K562 (cell line): ENCODE measurements around the gene SLC28A1. TPM values are rescaled to one million over a fixed set of nuclear protein-coding genes. Genes with fewer than 3 reads are reported as not detected.

Experiments used
- ATAC-seq: fragments of 200-7000 bp; cut with Tn5 transposase; 3 replicates; pipeline ENCODE4 v1.9.1; 2020; ENCODE audit warnings: moderate library complexity
- BruUV-seq: library from RNA; stranded (reverse); fragments of 400-500 nt; replicated peaks from 2 replicates; lab custom pipeline; 2021; lab: Mats Ljungman, UMichigan
- CTCF ChIA-PET: fragments of 300-600 bp; formaldehyde crosslinking; extraction: SDS; loops from one replicate; lab custom pipeline; 2021; ENCODE audit warnings: low intra/inter-chr PET ratio; lab: Yijun Ruan, JAX
- POLR2A ChIA-PET: fragments of 300-600, 350-650 bp; sonication (Branson Sonifier 250); formaldehyde crosslinking; extraction: SDS; loops from one replicate; lab custom pipeline; 2021; ENCODE audit warnings: antibody characterized with exemption, inconsistent platforms; lab: Yijun Ruan, JAX
- DNase-seq, 4 experiments: peaks; one replicate each; pipeline versions ENCODE4 v3.0.0 to v3.0.0-alpha.2; 2011 to 2018; ENCODE audit warnings: low spot score in 3 of 4, mixed read lengths in 3 of 4; ENCODE audit errors: extremely low read depth in 1 of 4
- FAIRE-seq: peaks from 2 replicates; lab custom pipeline; 2011; peaks lifted over from hg19 to GRCh38; lab: Jason Lieb, UNC
- H2AFZ ChIP-seq: 2 replicates; pipeline ENCODE4 v1.6.0; 2011; ENCODE audit warnings: low read depth, low read length, control low read depth, inconsistent platforms
- H3K27ac ChIP-seq: fragments of 200-600 bp; 3 replicates; pipeline ENCODE4 v1.8.0; 2011; ENCODE audit warnings: low read depth, mild to moderate bottlenecking, control low read depth, inconsistent platforms, low read length, moderate library complexity, mixed read lengths; ENCODE audit errors: extremely low read depth
- H3K27me3 ChIP-seq, 2 experiments: fragments of 300-600 bp in 1 of 2; 2 replicates in 1 of 2; 3 replicates in 1 of 2; pipeline versions ENCODE4 v1.6.0 to v1.8.0; 2011; ENCODE audit warnings: inconsistent platforms in 2 of 2, low read length in 2 of 2, mild to moderate bottlenecking in 1 of 2, mixed read lengths in 1 of 2, moderate library complexity in 1 of 2; ENCODE audit not compliant: control insufficient read depth in 2 of 2, insufficient read depth in 2 of 2
- H3K36me3 ChIP-seq: fragments of 300-600 bp; 3 replicates; pipeline ENCODE4 v1.8.0; 2011; ENCODE audit warnings: mild to moderate bottlenecking, low read length, inconsistent platforms; ENCODE audit not compliant: control insufficient read depth, insufficient read depth
- H3K4me1 ChIP-seq, 2 experiments: fragments of 200-600 bp in 1 of 2; replicated peaks in 1 of 2; 2 replicates in 1 of 2; 3 replicates in 1 of 2; pipeline versions ENCODE4 v1.5.1 to v1.8.0; 2011; ENCODE audit warnings: inconsistent platforms in 2 of 2, low read length in 2 of 2, mild to moderate bottlenecking in 1 of 2, mixed read lengths in 1 of 2, moderate library complexity in 1 of 2; ENCODE audit not compliant: control insufficient read depth in 2 of 2, insufficient read depth in 2 of 2
- H3K4me2 ChIP-seq: 2 replicates; pipeline ENCODE4 v1.6.1; 2011; ENCODE audit warnings: low read length, control low read depth, inconsistent platforms, mixed read lengths; ENCODE audit not compliant: insufficient read depth
- H3K4me3 ChIP-seq: fragments of 200-600 bp; sonication (generic), shearing (Covaris generic); 2 replicates; pipeline ENCODE4 v1.5.1; 2016; ENCODE audit warnings: control low read depth, inconsistent platforms
- H3K79me2 ChIP-seq: fragments of 200-600 bp; 3 replicates; pipeline ENCODE4 v1.8.0; 2011; ENCODE audit warnings: low read length, inconsistent platforms; ENCODE audit not compliant: control insufficient read depth, insufficient read depth
- H3K9ac ChIP-seq, 2 experiments: 2 replicates each; pipeline versions ENCODE4 v1.6.0 to v1.6.1; 2011; ENCODE audit warnings: low read depth in 2 of 2, low read length in 2 of 2, control low read depth in 1 of 2, inconsistent platforms in 1 of 2, mild to moderate bottlenecking in 1 of 2, mixed read lengths in 1 of 2; ENCODE audit not compliant: insufficient read depth in 1 of 2
- H3K9me1 ChIP-seq: one replicate; pipeline ENCODE4 v1.6.0; 2011; ENCODE audit warnings: inconsistent platforms, mild to moderate bottlenecking, low read length, moderate library complexity; ENCODE audit not compliant: control insufficient read depth, insufficient read depth
- H3K9me3 ChIP-seq: replicated peaks from 2 replicates; pipeline ENCODE4 v1.5.1; 2011; ENCODE audit warnings: low read depth, low read length, inconsistent platforms; ENCODE audit not compliant: control insufficient read depth, insufficient read depth
- H4K20me1 ChIP-seq: replicated peaks from 2 replicates; pipeline ENCODE4 v1.6.1; 2011; ENCODE audit warnings: low read length, inconsistent platforms, mixed read lengths; ENCODE audit not compliant: control insufficient read depth, insufficient read depth
- CEBPG ChIP-seq, 3 experiments: fragments of 200-800 bp in 1 of 3; sonication (Bioruptor generic) in 1 of 3; sonication (generic) in 1 of 3; formaldehyde crosslinking in 1 of 3; IDR thresholded peaks in 2 of 3; conservative IDR thresholded peaks in 1 of 3; 2 replicates each; pipeline versions ENCODE4 v1.6.1 to v1.8.0; 2016 to 2022; ENCODE audit warnings: missing compliant biosample characterization in 2 of 3, missing genetic modification characterization in 2 of 3, mild to moderate bottlenecking in 1 of 3, missing genetic modification reagents in 1 of 3
- NBN ChIP-seq: fragments of 450-650 bp; IDR thresholded peaks from 2 replicates; pipeline ENCODE4 v1.6.1; 2016; ENCODE audit warnings: low read depth, mild to moderate bottlenecking
- SLC30A9 ChIP-seq: fragments of 250-450 bp; sonication (Bioruptor Pico); IDR thresholded peaks from 2 replicates; pipeline ENCODE4 v1.8.0; 2022; ENCODE audit warnings: mild to moderate bottlenecking, moderate library complexity
- STAG1 ChIP-seq: sonication (generic); formaldehyde crosslinking; IDR thresholded peaks from 2 replicates; pipeline ENCODE4 v1.5.0; 2020; ENCODE audit warnings: missing genetic modification reagents, borderline replicate concordance
- TEAD2 ChIP-seq: fragments of 450-650 bp; IDR thresholded peaks from 2 replicates; pipeline ENCODE4 v1.6.1; 2016; ENCODE audit warnings: missing genetic modification characterization, control low read depth, missing compliant biosample characterization
- ZFP36 ChIP-seq: fragments of 150-350 bp; IDR thresholded peaks from 2 replicates; pipeline ENCODE4 v1.6.1; 2018; ENCODE audit warnings: low read length, low read depth; ENCODE audit not compliant: partially characterized antibody
- ZNF445 ChIP-seq: fragments of 250-450 bp; sonication (Bioruptor Pico); IDR thresholded peaks from 2 replicates; pipeline ENCODE4 v1.4.0; 2020; ENCODE audit warnings: low read depth, mild to moderate bottlenecking, moderate library complexity
- WGBS: fragments of 100-300 bp; shearing (Covaris generic); methylation state at CpG from one replicate; pipeline ENCODE4 v1.1.6; 2016; ENCODE audit warnings: low coverage, mixed read lengths; ENCODE audit not compliant: insufficient coverage; ENCODE audit errors: missing lambda C conversion rate; 5-methylcytosine and 5-hydroxymethylcytosine counted together
- in situ Hi-C: fragments of 300-500 bp; cut with MboI; formaldehyde crosslinking; loops from 4 replicates; pipeline ENCODE4 v1.15.0; 2018; ENCODE audit warnings: inconsistent platforms, mixed read lengths
- intact Hi-C: fragments of 100-400 bp; cut with micrococcal nuclease; formaldehyde crosslinking; loops from 2 replicates; pipeline ENCODE4 v1.14.2; 2022
- polyA plus RNA-seq, 8 experiments: library from polyadenylated mRNA; depleted of rRNA in 4 of 8; stranded (reverse) in 5 of 8; unstranded in 3 of 8; fragments of >200 nt; fragmentation: Nextera tagmentation in 2 of 8; fragmentation: Illumina TruSeq in 1 of 8; extraction: Ambion mirVana in 2 of 8; extraction: Trizol in 1 of 8; gene quantifications; 2 replicates each; pipeline versions ENCODE4 v1.2.1 to v1.2.3, GENCODE V29; 2011 to 2014; ENCODE audit warnings: inconsistent platforms in 1 of 8, missing spikeins in 1 of 8
- total RNA-seq, 7 experiments: library from RNA; depleted of rRNA in 6 of 7; stranded (reverse); fragments of >200 nt in 6 of 7; fragmentation: Illumina TruSeq in 2 of 7; extraction: Trizol in 2 of 7; gene quantifications; 2 replicates each; pipeline versions ENCODE4 v1.2.1 to v1.2.3, GENCODE V29; 2011 to 2021; ENCODE audit warnings: low replicate concordance in 1 of 7

Gene SLC28A1
- total and polyA plus RNA-seq, 9 of the 15 experiments (the other 6 are each of a cell fraction or from before 2014, with no cell fraction given) = 0.04 TPM; not detected in 8

- no peak for DNase-seq
- Histone ChIP-seq H2AFZ (peak overlapping the region; percentile 61), H3K27me3 (no peaks in the 10 kb centered on the region), H3K4me3 (no peak overlapping the region), H3K79me2 (no peaks in the 10 kb centered on the region), H3K27ac (no peak overlapping the region), H3K4me2 (no peak overlapping the region), H3K4me1 (peaks cover 22 to 27% of the 10 kb centered on the region in 2 experiments; a peak in 4 of 5 replicates), H3K9me3 (no peaks in the 10 kb centered on the region), H3K9ac (peak overlapping the region in 1 of 2 experiments; percentile 68; a peak in 1 of 4 replicates), H4K20me1 (no peaks in the 10 kb centered on the region), H3K9me1 (peaks cover 2% of the 10 kb centered on the region), H3K36me3 (no peaks in the 10 kb centered on the region)
- TF ChIP-seq STAG1 (CRISPR knock-in tag) = no peak
- no peak for TF ChIP-seq SLC30A9 (CRISPR knock-in tag)
- TF ChIP-seq ZNF445 (CRISPR knock-in tag) = no peak
- no peak for TF ChIP-seq NBN
- TF ChIP-seq CEBPG (CRISPR knock-in tag; IDR thresholded peaks at IDR 0.05) = no peak
- TF ChIP-seq CEBPG (tag; conservative IDR thresholded peaks at IDR 0.05 in 1 of 2, IDR thresholded peaks at IDR 0.05 in 1 of 2) = no peak
- CTCF ChIA-PET = no interaction called here
- intact Hi-C loops = no loop called here
- no TSS peak for BruUV-seq
- no peak for FAIRE-seq
- ATAC-seq = no peak
- in situ Hi-C loops = no loop called here
- POLR2A ChIA-PET = interaction anchor here (0.6 to 0.8 kb wide), 3 partner anchors 10 to 677 kb away, joined by 3 to 4 read pairs (median 3); no protein-coding TSS in a partner anchor
- 45% methylated on average over 12 of the region's 13 CpGs for WGBS
Observed at GRCh38 chr15:84908564-84908963, 24.1 kb downstream of the SLC28A1 start.

GRCh38 chr15:84909029-84909428 lies 24.6 kb downstream of the SLC28A1 start:
- DNase-seq (no peak), ATAC-seq (no peak), FAIRE-seq (no peak)
- ChIA-PET CTCF (no interaction called here), POLR2A (interaction anchor here (0.7 to 0.8 kb wide), 2 partner anchors 9 to 677 kb away, joined by 3 to 4 read pairs; no protein-coding TSS in a partner anchor)
- Histone ChIP-seq H3K36me3 (no peaks in the 10 kb centered on the region), H3K4me1 (peaks cover 22 to 28% of the 10 kb centered on the region in 2 experiments; a peak in 4 of 5 replicates), H3K79me2 (no peaks in the 10 kb centered on the region), H3K27ac (no peak overlapping the region), H3K4me3 (no peak overlapping the region), H3K27me3 (no peaks in the 10 kb centered on the region), H3K9me3 (no peaks in the 10 kb centered on the region), H3K9me1 (peaks cover under 1% of the 10 kb centered on the region), H2AFZ (no peak overlapping the region), H4K20me1 (no peaks in the 10 kb centered on the region), H3K4me2 (no peak overlapping the region), H3K9ac (no peak overlapping the region)
- intact Hi-C loops = no loop called here
- no TSS peak for BruUV-seq
- peak; percentile 81 for TF ChIP-seq ZFP36
- TF ChIP-seq TEAD2 = no peak
- 22% methylated on average over 3 of the region's 3 CpGs for WGBS
- in situ Hi-C loops = no loop called here
